22Rv1 (cell line): ENCODE measurements around the gene C14orf132.
A peak's percentile ranks its signal among the peaks of the same experiment; 100 is the strongest.

ENCODE experiments used
- H3K27ac ChIP-seq: fragments of 450-650 bp; 2 replicates; pipeline ENCODE4 v1.5.1; 2017
- ZFX ChIP-seq: fragments of 450-650 bp; IDR thresholded peaks from 2 replicates; pipeline ENCODE4 v1.6.1; 2017; ENCODE audit warnings: antibody characterized with exemption, borderline replicate concordance
- TF ChIP-seq, protein P1 (sequence below): fragments of 450-650 bp; IDR thresholded peaks from 2 replicates; pipeline ENCODE4 v1.5.1; 2017; ENCODE audit warnings: mild to moderate bottlenecking

The C14orf132 gene

GRCh38 chr14:96038920-96039632 lies at the start of gene C14orf132:
Gene C14orf132 (plus strand): TSS chr14:96039362. CDS start chr14:96039501, 139 bp downstream.
- TF ChIP-seq, protein P1, sequence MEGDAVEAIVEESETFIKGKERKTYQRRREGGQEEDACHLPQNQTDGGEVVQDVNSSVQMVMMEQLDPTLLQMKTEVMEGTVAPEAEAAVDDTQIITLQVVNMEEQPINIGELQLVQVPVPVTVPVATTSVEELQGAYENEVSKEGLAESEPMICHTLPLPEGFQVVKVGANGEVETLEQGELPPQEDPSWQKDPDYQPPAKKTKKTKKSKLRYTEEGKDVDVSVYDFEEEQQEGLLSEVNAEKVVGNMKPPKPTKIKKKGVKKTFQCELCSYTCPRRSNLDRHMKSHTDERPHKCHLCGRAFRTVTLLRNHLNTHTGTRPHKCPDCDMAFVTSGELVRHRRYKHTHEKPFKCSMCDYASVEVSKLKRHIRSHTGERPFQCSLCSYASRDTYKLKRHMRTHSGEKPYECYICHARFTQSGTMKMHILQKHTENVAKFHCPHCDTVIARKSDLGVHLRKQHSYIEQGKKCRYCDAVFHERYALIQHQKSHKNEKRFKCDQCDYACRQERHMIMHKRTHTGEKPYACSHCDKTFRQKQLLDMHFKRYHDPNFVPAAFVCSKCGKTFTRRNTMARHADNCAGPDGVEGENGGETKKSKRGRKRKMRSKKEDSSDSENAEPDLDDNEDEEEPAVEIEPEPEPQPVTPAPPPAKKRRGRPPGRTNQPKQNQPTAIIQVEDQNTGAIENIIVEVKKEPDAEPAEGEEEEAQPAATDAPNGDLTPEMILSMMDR = no peak
- no peak for TF ChIP-seq ZFX
- H3K27ac ChIP-seq = no peak within 1 kb of the TSS

GRCh38 chr14:95993768-95994592 lies 45.2 kb upstream of the C14orf132 start:
- H3K27ac ChIP-seq = no peak overlapping the region
- TF ChIP-seq, protein P1 = peak; percentile 81
- TF ChIP-seq ZFX = no peak

GRCh38 chr14:95994593-95994928 lies 44.6 kb upstream of the C14orf132 start:
- no peak for TF ChIP-seq ZFX
- TF ChIP-seq, protein P1 = peak; percentile 64
- H3K27ac ChIP-seq = no peak overlapping the region

DNA sequence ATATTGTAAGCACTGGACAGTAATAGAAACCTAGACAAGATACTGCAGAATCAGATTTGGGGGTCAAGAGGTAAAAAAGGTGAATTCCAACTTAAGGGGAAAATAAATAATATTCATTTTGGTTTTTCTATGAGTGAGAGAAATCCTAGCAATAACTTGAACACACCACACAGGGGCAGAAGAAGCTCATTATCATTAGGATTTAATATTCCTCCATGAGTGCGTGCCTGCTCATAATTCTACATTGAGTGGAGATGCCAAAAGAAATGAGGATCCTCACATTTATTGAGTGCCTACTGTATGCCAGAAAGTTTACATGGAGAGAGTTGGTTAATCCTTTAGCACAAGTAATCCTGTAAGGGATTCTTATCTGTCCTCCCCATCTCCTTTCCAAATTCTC lies 40.5 kb upstream of the C14orf132 start:
- TF ChIP-seq, protein P1 = peak; percentile 14; the same call in 1 of the 2 replicates
- TF ChIP-seq ZFX = no peak
- no peak overlapping the region for H3K27ac ChIP-seq

DNA sequence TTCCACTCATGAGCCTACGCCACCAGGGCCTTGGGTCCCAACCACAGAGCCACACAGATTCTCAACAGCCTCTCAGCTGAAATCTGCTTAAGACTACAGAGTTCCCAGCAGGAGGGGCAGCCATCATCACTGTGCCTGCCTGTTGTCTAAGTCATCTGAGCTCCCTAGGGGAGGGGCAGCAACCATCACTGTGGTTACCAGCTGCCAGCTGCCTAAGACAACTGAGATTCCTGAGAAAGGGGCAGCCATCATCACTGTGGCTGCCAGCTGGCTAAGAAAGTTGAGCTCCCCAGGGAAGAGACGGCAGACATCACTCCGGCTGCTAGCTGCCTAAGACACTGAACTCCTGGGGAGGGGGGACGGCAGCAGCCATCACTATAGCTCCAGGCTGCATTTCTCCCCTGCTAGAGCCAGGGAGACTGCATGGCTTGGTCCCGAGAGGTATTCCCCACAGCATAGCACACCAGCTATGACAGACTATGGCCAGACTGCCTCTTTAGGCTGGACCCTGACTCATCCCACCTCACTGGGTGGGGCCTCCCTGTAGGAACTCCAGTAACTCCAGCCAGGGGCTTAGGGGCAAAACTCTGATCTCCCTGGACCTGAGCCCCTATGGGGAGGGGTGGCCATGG lies 37.2 kb upstream of the C14orf132 start:
- TF ChIP-seq, protein P1 = no peak
- TF ChIP-seq ZFX = no peak
- no peak overlapping the region for H3K27ac ChIP-seq

- TF ChIP-seq, protein P1 = no peak
- H3K27ac ChIP-seq = no peak overlapping the region
Observed at GRCh38 chr14:96002498-96002884, 36.7 kb upstream of the C14orf132 start.
